Esophagus muscularis mucosa (tissue), 4 donors: Measurements from ENCODE around the gene KRTAP2-4. TPM values are rescaled to one million over a fixed set of nuclear protein-coding genes. Genes with fewer than 3 reads are reported as not detected.
"Not testable (repeated sequence)": the region's sequence is repeated elsewhere in the genome, so short reads cannot be mapped to it uniquely, and the experiment has no call there.

Experiments used
- DNase-seq: peaks from one replicate; pipeline ENCODE4 v3.0.0-alpha.2; 2017; ENCODE audit errors: extremely low spot score
- H3K27ac ChIP-seq, 4 donors: fragments of 200-600 bp; sonication (generic); replicated peaks in 1 of 4; 1 replicate in 3 of 4; 2 replicates in 1 of 4; pipeline ENCODE4 v1.5.1; 2016 to 2019; ENCODE audit warnings: mild to moderate bottlenecking in 1 of 4
- H3K27me3 ChIP-seq, 4 donors: fragments of 200-600 bp; sonication (generic); one replicate each; pipeline versions ENCODE4 v1.5.1 to v1.6.0; 2016 to 2019
- H3K36me3 ChIP-seq, 4 donors: fragments of 200-600 bp; sonication (generic); one replicate each; pipeline ENCODE4 v1.5.1; 2016 to 2019
- H3K4me1 ChIP-seq, 4 donors: fragments of 200-600 bp; sonication (generic); one replicate each; pipeline ENCODE4 v1.5.1; 2016 to 2019
- H3K4me3 ChIP-seq, 4 donors: fragments of 200-600 bp; sonication (generic); 1 replicate in 2 of 4; 2 replicates in 2 of 4; pipeline ENCODE4 v1.5.1; 2016 to 2019; ENCODE audit warnings: mild to moderate bottlenecking in 4 of 4, moderate library complexity in 1 of 4
- H3K9me3 ChIP-seq, 4 donors: fragments of 200-600 bp; sonication (generic); 1 replicate in 3 of 4; 2 replicates in 1 of 4; pipeline ENCODE4 v1.5.1; 2016 to 2019
- EP300 ChIP-seq: sonication (generic); formaldehyde crosslinking; IDR thresholded peaks from one replicate; pipeline ENCODE4 v1.6.1; 2017; ENCODE audit warnings: antibody characterized with exemption
- POLR2A ChIP-seq: fragments of 450-650 bp; IDR thresholded peaks from one replicate; pipeline ENCODE4 v1.6.1; 2017; ENCODE audit warnings: antibody characterized with exemption, moderate library complexity, mild to moderate bottlenecking, low read depth
- POLR2AphosphoS5 ChIP-seq, 2 donors: sonication (generic); formaldehyde crosslinking; IDR thresholded peaks; one replicate each; pipeline ENCODE4 v1.6.1; 2017; ENCODE audit warnings: antibody characterized with exemption in 2 of 2
- WGBS: methylation state at CpG from one replicate; pipeline ENCODE4 v1.1.5; 2018; 5-methylcytosine and 5-hydroxymethylcytosine counted together
- intact Hi-C: fragments of 100-400 bp; cut with DNase I; formaldehyde crosslinking; loops from one replicate; pipeline ENCODE4 v1.15.1; 2023
- total RNA-seq, 4 donors: library from RNA; depleted of rRNA; stranded (reverse); fragments of >200 nt; gene quantifications; one replicate each; pipeline versions ENCODE4 v1.1.0 to v1.2.1, GENCODE V29; 2016
- TF ChIP-seq, protein P1 (sequence below), 3 experiments: fragments of 200-600 bp in 2 of 3; fragments of 450-650 bp in 1 of 3; sonication (generic) in 2 of 3; IDR thresholded peaks; one replicate each; pipeline ENCODE4 v1.5.1; 2017 to 2019; ENCODE audit warnings: antibody characterized with exemption in 3 of 3, mild to moderate bottlenecking in 2 of 3, moderate library complexity in 1 of 3

Gene KRTAP2-4
- total RNA-seq, 4 donors from 2014 or later, result not detected

GRCh38 chr17:41096055-41096454, 30.4 kb upstream of the KRTAP2-4 start:
- no peak overlapping the region for H3K4me3 ChIP-seq
- no peaks in the 10 kb centered on the region for H3K36me3 ChIP-seq
- TF ChIP-seq, protein P1, sequence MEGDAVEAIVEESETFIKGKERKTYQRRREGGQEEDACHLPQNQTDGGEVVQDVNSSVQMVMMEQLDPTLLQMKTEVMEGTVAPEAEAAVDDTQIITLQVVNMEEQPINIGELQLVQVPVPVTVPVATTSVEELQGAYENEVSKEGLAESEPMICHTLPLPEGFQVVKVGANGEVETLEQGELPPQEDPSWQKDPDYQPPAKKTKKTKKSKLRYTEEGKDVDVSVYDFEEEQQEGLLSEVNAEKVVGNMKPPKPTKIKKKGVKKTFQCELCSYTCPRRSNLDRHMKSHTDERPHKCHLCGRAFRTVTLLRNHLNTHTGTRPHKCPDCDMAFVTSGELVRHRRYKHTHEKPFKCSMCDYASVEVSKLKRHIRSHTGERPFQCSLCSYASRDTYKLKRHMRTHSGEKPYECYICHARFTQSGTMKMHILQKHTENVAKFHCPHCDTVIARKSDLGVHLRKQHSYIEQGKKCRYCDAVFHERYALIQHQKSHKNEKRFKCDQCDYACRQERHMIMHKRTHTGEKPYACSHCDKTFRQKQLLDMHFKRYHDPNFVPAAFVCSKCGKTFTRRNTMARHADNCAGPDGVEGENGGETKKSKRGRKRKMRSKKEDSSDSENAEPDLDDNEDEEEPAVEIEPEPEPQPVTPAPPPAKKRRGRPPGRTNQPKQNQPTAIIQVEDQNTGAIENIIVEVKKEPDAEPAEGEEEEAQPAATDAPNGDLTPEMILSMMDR (IDR thresholded peaks at IDR 0.05), result no peak
- TF ChIP-seq POLR2AphosphoS5 (IDR thresholded peaks at IDR 0.05) (no peak), POLR2A (no peak), EP300 (no peak)
- no peak for DNase-seq
- no peak overlapping the region for H3K27ac ChIP-seq
- WGBS, result 82% methylated on average over 7 of the region's 7 CpGs
- H3K27me3 ChIP-seq, result peaks cover 0 to 11% (median 0%) of the 10 kb centered on the region in 4 donors
- intact Hi-C loops, result no loop called here
- no peaks in the 10 kb centered on the region for H3K4me1 ChIP-seq
- H3K9me3 ChIP-seq, result no peaks in the 10 kb centered on the region

DNA sequence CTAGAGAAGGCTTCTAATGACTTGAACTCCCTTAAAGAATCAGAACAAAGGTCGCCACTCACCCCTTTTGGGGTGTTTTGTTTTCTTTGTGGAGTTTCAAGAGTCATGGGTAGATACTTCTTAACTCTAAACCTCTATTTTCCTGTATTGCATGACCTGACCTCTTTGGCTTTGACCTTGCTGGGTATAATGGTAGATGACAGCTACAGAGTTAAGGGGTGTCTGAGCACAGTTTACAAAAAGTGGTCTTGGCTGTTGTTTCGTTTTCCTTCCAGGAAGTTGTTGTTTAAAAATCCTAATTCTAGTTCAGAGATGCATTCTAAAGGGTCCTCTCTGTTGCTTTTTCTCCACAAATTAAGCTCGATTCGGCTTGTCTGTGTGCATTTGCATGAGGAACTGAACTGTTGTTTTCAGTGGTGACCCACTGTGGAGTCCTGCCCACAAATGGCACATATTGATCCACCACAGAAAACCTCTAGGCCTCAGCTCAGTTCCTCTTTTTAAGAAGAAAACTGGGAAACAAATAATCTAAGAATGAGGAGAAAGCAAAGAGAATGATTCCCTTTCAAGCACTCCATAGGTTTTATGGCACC, 23.2 kb upstream of the KRTAP2-4 start:
- H3K4me3 ChIP-seq, H3K4me1 ChIP-seq, DNase-seq, intact Hi-C loops, H3K9me3 ChIP-seq, H3K27ac ChIP-seq, H3K36me3 ChIP-seq: not testable (repeated sequence)
- H3K27me3 ChIP-seq, result peaks cover 0 to 11% (median 0%) of the 10 kb centered on the region in 4 donors
- 48% methylated on average over 4 of the region's 4 CpGs for WGBS

- H3K9me3 ChIP-seq, H3K36me3 ChIP-seq, H3K4me1 ChIP-seq, intact Hi-C loops, DNase-seq, H3K27ac ChIP-seq, H3K4me3 ChIP-seq: not testable (repeated sequence)
- WGBS, result 65% methylated on average over 4 of the region's 14 CpGs
- peaks cover 0 to 11% (median 0%) of the 10 kb centered on the region in 4 donors for H3K27me3 ChIP-seq
Measured at GRCh38 chr17:41084100-41084856, 18.6 kb upstream of the KRTAP2-4 start, which contains the start of gene KRTAP4-7. KRTAP4-7 (plus strand) TSS chr17:41084150; CDS start chr17:41084207, 57 bp downstream.

GRCh38 chr17:41083427-41083826, 17.7 kb upstream of the KRTAP2-4 start:
- intact Hi-C loops, DNase-seq, H3K36me3 ChIP-seq, H3K27ac ChIP-seq, H3K4me3 ChIP-seq, H3K9me3 ChIP-seq, H3K4me1 ChIP-seq: not testable (repeated sequence)
- peaks cover 0 to 11% (median 0%) of the 10 kb centered on the region in 4 donors for H3K27me3 ChIP-seq
- 89% methylated on average over 2 of the region's 2 CpGs for WGBS

DNA sequence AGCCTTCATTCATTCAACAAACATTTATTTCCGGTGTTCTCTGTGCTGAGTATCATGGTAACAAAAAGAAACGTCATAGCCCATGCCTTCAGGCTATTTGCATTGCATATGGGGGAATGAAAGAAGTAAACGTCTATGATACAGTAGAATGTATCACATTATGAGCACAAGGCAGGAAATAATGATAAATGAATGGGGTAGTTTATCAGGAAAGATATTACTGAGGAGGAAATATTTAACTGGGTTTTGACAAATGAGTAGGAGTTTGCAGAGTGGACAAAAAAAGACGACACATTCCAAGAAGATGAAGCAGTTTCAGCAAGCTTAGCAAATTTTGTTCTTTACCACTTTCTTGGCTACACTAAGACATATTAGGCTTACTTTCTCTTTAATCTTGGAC, 16.9 kb upstream of the KRTAP2-4 start:
- Histone ChIP-seq H3K27ac (no peak overlapping the region), H3K4me1 (no peaks in the 10 kb centered on the region), H3K27me3 (peaks cover 0 to 11% (median 0%) of the 10 kb centered on the region in 4 donors), H3K36me3 (no peaks in the 10 kb centered on the region), H3K9me3 (no peaks in the 10 kb centered on the region), H3K4me3 (no peak overlapping the region)
- 43% methylated on average over 4 of the region's 4 CpGs for WGBS
- no peak for DNase-seq
- intact Hi-C loops, result no loop called here
- TF ChIP-seq EP300, result no peak
- no peak for TF ChIP-seq POLR2A
- TF ChIP-seq, protein P1 (IDR thresholded peaks at IDR 0.05), result no peak
- no peak for TF ChIP-seq POLR2AphosphoS5 (IDR thresholded peaks at IDR 0.05)

- H3K36me3 ChIP-seq, result no peaks in the 10 kb centered on the region
Measured at GRCh38 chr17:41076788-41077187, 11.1 kb upstream of the KRTAP2-4 start.

More at GRCh38 chr17:41076788-41077187, 11.1 kb upstream of the KRTAP2-4 start:
- no peaks in the 10 kb centered on the region for H3K9me3 ChIP-seq
- DNase-seq, result no peak
- intact Hi-C loops, result no loop called here
- H3K27me3 ChIP-seq, result peaks cover 0 to 6% (median 0%) of the 10 kb centered on the region in 4 donors
- no peak overlapping the region for H3K4me3 ChIP-seq
- no peaks in the 10 kb centered on the region for H3K4me1 ChIP-seq
- H3K27ac ChIP-seq, result no peak overlapping the region
- TF ChIP-seq POLR2AphosphoS5 (IDR thresholded peaks at IDR 0.05), result no peak
- TF ChIP-seq, protein P1 (IDR thresholded peaks at IDR 0.05), result no peak
- TF ChIP-seq EP300, result no peak
- no peak for TF ChIP-seq POLR2A
